ENCODE results near the gene RASD1.
A peak's percentile ranks its signal among the peaks of the same experiment; 100 is the strongest.

The RASD1 gene

DNA sequence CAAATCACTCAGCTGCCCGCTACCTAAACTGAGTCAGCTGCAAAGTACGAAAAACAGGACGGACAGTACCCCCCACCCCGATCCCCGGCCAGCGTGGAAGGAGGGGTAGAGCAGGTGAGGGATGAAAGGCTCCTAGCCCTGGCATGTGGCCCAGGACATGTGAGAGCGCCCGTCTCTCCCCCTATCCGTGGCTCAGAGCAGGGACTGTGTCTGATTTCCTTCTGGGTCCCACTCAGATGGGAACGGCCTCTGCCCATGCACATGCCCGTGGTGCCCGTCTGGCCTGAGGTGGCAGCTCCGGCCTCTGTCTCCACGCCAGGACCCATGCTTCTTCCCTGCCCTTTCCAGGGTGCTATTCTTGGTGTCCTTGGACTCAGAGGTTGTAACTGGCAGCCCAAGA is 30.2 kb upstream of the RASD1 start:
- no peak for DNase-seq

DNA sequence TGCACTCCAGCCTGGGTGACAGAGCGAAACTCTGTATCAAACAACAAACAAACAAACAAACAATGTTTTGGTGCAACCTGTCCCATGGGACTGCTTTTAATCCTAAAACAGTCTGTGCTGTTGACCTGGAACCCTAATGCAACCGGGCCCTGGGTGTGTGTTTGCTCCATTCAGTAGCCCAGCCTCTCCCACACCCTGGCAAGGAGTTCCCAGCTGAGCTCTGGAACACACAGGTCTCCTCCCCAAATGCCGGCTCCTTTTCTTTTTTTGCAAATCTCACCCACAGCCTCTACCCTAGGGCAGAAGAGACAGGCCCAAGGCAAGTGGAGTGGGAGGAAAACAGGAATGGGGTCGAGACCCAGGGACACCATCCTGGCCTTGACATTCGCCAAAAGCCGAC is 29.8 kb upstream of the RASD1 start:
- DNase-seq = no peak

DNA sequence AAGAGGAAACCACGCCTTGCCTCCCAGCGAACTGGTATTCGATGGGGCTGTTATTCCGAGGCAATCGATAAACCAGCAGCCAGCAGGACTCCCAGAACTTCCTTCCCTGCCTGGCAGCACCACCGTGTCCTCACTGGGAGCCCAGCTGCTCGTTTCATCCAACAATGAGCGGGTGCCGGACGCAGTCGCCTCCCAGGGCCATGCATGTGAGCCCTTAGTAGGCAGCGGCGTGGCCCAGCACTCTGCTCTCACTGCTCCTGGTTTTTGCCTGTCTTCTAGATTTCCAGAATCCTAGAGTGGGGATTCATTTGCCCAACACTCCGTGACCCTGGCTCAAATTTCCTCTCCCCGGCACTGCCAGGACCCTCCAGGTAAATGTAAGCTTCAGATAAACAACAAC is 29.1 kb upstream of the RASD1 start:
- peak; percentile 39 for DNase-seq

- no peak for DNase-seq
Observed at GRCh38 chr17:17523731-17524490, 27.7 kb upstream of the RASD1 start.

GRCh38 chr17:17523001-17523730 is 27.0 kb upstream of the RASD1 start:
- peak; percentile 65 for DNase-seq

DNA sequence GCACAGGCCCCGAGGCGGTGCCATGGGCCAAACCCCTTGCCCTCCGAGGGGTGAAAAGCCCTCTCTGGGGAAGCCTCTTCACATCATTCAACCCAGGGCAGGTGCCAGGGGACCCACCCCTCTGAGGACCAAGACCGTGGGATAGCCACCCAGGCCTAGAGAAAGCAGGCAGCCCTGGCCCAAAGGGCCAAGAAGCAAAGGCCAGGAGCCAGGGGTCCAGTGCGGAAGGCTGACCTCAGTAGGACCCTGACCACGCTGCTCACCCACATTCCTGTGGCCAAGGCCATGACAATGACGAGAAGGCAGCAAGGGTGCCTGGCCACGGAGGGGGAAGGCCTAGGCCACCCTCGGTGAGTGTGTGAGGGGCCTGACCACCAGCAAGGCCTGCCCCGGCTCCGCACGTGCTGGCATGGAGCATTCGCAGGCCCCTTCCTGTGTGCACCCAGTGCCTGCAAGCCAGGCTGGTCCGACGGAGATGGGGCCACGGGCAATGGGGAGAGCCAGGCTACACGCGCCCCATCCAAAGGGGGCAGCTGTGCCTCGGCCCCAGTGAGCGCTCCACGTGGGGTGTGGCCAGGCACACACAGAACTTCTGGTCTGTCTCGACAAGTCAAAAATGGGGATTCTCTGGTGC is 24.5 kb upstream of the RASD1 start:
- DNase-seq = no peak

DNA sequence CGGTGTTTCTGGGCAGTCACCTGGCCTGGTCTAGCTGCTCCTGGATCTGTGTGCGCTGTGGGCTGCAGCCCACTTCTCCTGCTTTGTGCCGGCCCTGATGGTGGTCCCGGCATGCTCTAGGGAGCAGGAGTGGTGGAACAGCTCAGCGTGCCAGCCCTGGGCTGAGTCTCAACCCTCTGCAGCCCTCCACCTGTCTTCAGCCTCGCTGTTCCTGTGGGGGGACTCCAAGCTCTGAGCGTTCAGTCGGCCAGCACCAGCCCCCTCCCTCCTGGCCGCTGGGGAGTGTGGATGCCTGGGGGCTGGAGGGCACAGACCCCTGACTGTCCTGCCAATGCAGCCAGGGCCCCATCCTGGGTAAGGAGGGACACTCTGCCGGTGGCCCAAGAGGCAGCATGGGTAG is 23.7 kb upstream of the RASD1 start:
- DNase-seq = no peak

- no peak for DNase-seq
Observed at GRCh38 chr17:17518951-17519350, 22.8 kb upstream of the RASD1 start.

- DNase-seq = no peak
Observed at GRCh38 chr17:17518014-17518413, 21.8 kb upstream of the RASD1 start.

- DNase-seq = no peak
Observed at GRCh38 chr17:17516941-17517720, 20.9 kb upstream of the RASD1 start.

GRCh38 chr17:17515934-17516930 is 20.0 kb upstream of the RASD1 start:
- peak; percentile 53 for DNase-seq

DNA sequence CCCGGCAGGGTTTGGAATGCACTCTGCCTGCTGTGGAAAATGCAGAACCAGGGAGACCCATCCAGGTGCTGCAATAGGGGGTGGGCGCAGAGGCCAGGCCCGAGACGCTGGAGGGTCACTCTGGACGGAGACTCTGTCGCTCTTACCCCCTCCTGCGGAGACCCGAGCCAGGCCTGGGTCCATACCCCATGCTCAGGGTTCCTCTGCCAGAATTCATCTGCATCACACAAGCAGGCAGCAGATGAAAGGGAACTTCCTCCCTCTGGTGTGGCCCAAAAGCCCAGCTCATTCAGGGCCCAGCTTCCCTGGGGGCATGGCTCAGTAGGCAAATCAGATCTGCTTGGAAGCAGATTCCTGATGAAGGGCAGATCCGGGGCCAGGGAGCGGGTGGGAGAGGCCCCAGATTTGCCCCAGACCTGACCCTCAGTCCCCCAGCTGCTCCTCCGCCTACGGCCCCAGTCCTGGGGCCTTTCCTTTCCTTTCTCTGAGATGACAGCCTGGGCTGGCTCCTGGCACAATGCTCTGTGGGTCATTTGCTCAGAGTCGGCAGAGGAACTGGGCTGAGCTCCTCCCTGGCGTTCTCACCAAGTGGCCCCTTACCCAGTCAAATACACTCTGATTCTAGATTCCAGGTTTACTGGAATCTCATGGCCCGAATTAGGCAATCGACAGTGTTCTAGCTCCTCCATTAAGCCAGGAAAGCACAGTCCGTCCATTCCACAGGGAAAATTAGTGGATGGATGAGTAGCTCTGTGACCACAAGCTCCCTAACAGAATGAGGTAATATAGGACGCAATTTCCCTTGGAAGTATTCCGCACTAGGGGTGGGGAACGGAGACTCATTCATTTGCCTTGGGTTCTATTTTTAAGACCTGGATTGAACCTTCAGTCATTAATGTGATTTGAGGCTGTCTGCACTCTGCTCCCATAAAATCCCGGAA is 19.1 kb upstream of the RASD1 start:
- no peak for DNase-seq

GRCh38 chr17:17514361-17514992 is 18.3 kb upstream of the RASD1 start:
- DNase-seq = no peak

GRCh38 chr17:17513626-17514025 is 17.4 kb upstream of the RASD1 start:
- no peak for DNase-seq

- no peak for DNase-seq
Observed at GRCh38 chr17:17512866-17513265, 16.7 kb upstream of the RASD1 start.

DNA sequence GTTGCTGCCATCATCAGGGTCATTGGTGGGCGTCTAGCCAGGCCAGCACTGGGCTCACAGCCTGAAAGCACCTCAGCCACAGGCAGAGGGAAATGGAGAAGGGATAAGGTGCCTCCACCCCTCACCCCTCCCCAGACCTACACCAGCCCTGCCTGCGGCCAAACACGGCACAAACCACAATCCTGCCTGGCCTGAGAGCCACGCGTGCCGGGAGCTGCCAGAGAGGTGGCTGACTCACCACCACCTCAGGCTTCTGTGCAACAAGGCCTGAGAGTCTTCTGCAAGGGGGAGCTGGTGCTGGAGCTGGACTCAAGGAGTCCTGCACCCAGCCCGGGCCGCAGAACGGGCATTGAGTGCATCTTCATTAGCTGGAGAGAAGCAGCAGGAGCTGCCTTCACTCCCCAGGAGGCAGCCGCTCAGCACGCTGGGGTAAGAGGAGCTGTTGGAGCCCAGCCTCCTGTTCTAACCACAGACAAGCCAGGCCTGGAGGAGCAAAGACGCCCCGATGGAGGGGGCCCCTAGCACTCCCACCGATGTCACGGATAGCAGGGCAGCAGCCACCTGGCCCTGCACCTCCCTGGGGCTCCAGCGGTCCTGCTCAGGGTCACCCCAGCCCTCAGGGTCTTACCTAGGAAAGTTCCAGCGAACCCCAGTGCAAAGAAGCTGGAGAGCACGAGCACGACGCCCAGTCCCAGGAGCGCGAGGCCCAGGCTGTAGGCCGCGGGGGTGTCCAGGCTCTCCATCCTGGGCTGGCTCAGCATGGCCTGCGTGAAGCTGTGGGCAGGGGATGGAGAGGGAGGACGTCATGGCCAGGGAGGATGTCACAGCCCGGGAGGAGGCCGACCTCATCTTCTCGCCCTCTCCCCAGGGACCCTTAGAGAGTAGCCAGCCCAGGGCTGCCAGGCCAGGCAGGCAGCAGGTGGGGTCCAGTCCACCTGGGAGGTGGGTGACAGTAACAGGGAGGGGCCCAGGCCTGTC is 16.0 kb upstream of the RASD1 start:
- DNase-seq = no peak

- DNase-seq = no peak
Observed at GRCh38 chr17:17511293-17511741, 15.1 kb upstream of the RASD1 start.

- no peak for DNase-seq
Observed at GRCh38 chr17:17510456-17511292, 14.5 kb upstream of the RASD1 start.
